HFFc6 (cell line): Measurements from ENCODE around the gene PSMB10. TPM values are rescaled to one million over a fixed set of nuclear protein-coding genes. Genes with fewer than 3 reads are reported as not detected.

Source experiments
- DNase-seq: peaks from one replicate; pipeline ENCODE4 v3.0.0-alpha.2; 2018
- H3K27ac Mint-ChIP-seq: 2 replicates; pipeline ENCODE4 v1.8.0; 2020; ENCODE audit warnings: mild to moderate bottlenecking, mixed read lengths
- H3K27me3 Mint-ChIP-seq: 2 replicates; pipeline ENCODE4 v1.8.0; 2021; ENCODE audit warnings: mild to moderate bottlenecking, moderate library complexity, mixed read lengths; ENCODE audit not compliant: insufficient read depth
- H3K36me3 Mint-ChIP-seq: 2 replicates; pipeline ENCODE4 v1.8.0; 2021; ENCODE audit warnings: low read depth, mixed read lengths
- H3K4me1 Mint-ChIP-seq: 2 replicates; pipeline ENCODE4 v1.8.0; 2020; ENCODE audit warnings: low read depth, mixed read lengths
- H3K4me3 Mint-ChIP-seq: 2 replicates; pipeline ENCODE4 v1.8.0; 2020; ENCODE audit warnings: mild to moderate bottlenecking, moderate library complexity, mixed read lengths
- H3K9me3 Mint-ChIP-seq: 2 replicates; pipeline ENCODE4 v1.8.0; 2020; ENCODE audit warnings: mild to moderate bottlenecking, mixed read lengths
- CTCF ChIP-seq: fragments of 200-600 bp; sonication (generic); IDR thresholded peaks from 2 replicates; pipeline ENCODE4 v1.5.0; 2021; ENCODE audit warnings: antibody characterized with exemption, mild to moderate bottlenecking
- total RNA-seq, 6 experiments: library from RNA; stranded (reverse); fragmentation: NEBNext Ultra II Directional; extraction: Animal tissue kit (Norgen Biotek cat#: 25700); gene quantifications; 2 replicates in 1 of 6; 3 replicates in 5 of 6; pipeline ENCODE4 v1.2.3, GENCODE V29; 2021

PSMB10 gene
- total RNA-seq, 6 experiments from 2014 or later: 36.3 to 49.7 (median 40.0) TPM

GRCh38 chr16:67907397-67908180 is 29.1 kb downstream of the PSMB10 start:
- Mint-ChIP-seq H3K36me3 (no peaks in the 10 kb centered on the region; the same call in 1 of the 2 replicates), H3K27ac (no peak overlapping the region), H3K27me3 (no peaks in the 10 kb centered on the region; the same call in 1 of the 2 replicates), H3K4me1 (no peaks in the 10 kb centered on the region), H3K9me3 (no peaks in the 10 kb centered on the region), H3K4me3 (no peak overlapping the region)
- TF ChIP-seq CTCF: no peak
- DNase-seq: no peak

GRCh38 chr16:67902831-67903230 is 33.8 kb downstream of the PSMB10 start:
- Mint-ChIP-seq H3K27ac (no peak overlapping the region; the same call in 1 of the 2 replicates), H3K36me3 (no peaks in the 10 kb centered on the region), H3K4me3 (no peak overlapping the region), H3K9me3 (no peaks in the 10 kb centered on the region), H3K27me3 (no peaks in the 10 kb centered on the region), H3K4me1 (no peaks in the 10 kb centered on the region)
- no peak for DNase-seq
- no peak for TF ChIP-seq CTCF

GRCh38 chr16:67901734-67902133 is 34.9 kb downstream of the PSMB10 start:
- TF ChIP-seq CTCF: no peak
- no peaks in the 10 kb centered on the region for H3K36me3 Mint-ChIP-seq
- no peaks in the 10 kb centered on the region for H3K9me3 Mint-ChIP-seq
- H3K27ac Mint-ChIP-seq: no peak overlapping the region
- no peaks in the 10 kb centered on the region for H3K27me3 Mint-ChIP-seq
- no peak overlapping the region for H3K4me3 Mint-ChIP-seq
- H3K4me1 Mint-ChIP-seq: peaks cover 9% of the 10 kb centered on the region
- no peak for DNase-seq

- H3K4me3 Mint-ChIP-seq: no peak overlapping the region
- no peaks in the 10 kb centered on the region for H3K27me3 Mint-ChIP-seq
- no peak for TF ChIP-seq CTCF
- H3K27ac Mint-ChIP-seq: peak overlapping the region; percentile 55
- peak; percentile 29 for DNase-seq
- no peaks in the 10 kb centered on the region for H3K36me3 Mint-ChIP-seq
- H3K9me3 Mint-ChIP-seq: no peaks in the 10 kb centered on the region
- peaks cover 28% of the 10 kb centered on the region for H3K4me1 Mint-ChIP-seq
Observed at GRCh38 chr16:67897231-67897630, 39.4 kb downstream of the PSMB10 start.

- H3K27me3 Mint-ChIP-seq: no peaks in the 10 kb centered on the region
- H3K36me3 Mint-ChIP-seq: no peaks in the 10 kb centered on the region
- no peaks in the 10 kb centered on the region for H3K9me3 Mint-ChIP-seq
- DNase-seq: no peak
- H3K4me1 Mint-ChIP-seq: peaks cover 29% of the 10 kb centered on the region
- peak overlapping the region; percentile 97 for H3K4me3 Mint-ChIP-seq
- peak overlapping the region; percentile 94 for H3K27ac Mint-ChIP-seq
- no peak for TF ChIP-seq CTCF
Observed at GRCh38 chr16:67893743-67894399, 42.8 kb downstream of the PSMB10 start.
